CD4-positive, alpha-beta T cell treated with Interferon gamma for 1 hour (primary cell): ENCODE measurements around the gene CLEC14A.

Experiments
- DNase-seq: peaks from one replicate; pipeline ENCODE4 v3.0.0-alpha.2; 2020

The CLEC14A gene, protein sequence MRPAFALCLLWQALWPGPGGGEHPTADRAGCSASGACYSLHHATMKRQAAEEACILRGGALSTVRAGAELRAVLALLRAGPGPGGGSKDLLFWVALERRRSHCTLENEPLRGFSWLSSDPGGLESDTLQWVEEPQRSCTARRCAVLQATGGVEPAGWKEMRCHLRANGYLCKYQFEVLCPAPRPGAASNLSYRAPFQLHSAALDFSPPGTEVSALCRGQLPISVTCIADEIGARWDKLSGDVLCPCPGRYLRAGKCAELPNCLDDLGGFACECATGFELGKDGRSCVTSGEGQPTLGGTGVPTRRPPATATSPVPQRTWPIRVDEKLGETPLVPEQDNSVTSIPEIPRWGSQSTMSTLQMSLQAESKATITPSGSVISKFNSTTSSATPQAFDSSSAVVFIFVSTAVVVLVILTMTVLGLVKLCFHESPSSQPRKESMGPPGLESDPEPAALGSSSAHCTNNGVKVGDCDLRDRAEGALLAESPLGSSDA

DNA sequence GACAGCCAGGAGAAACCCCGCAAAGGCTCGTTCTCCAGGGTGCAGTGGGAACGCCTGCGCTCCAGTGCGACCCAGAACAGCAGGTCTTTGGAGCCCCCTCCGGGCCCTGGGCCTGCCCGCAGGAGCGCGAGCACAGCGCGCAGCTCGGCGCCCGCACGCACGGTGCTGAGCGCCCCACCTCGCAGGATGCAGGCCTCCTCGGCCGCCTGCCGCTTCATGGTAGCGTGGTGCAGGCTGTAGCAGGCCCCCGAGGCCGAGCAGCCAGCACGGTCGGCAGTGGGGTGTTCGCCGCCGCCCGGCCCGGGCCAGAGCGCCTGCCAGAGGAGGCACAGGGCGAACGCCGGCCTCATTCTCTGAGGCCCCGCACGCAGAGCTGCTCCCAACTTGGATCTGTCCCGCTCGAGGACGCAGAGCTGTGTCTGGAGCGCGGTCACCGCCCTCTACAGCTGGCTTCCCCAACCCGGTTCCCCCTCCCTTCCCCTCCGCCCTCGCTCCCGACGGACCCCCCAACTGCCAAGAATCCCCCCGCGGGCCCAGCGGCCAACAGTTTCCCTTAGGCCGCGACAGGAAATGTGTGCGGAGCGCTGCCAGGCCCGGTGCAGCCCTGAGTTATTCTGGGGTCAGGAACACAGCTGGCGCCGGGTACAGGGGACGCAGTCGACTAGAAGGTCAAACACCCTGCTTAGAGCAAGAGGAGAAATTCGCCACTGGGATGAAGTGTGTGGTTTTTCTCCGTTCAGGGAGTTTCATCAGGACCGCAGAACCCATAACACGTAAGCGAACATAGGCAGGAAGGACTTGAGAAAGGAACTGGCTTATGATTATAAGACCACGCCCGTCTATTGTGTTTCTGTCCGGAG is at the start of gene CLEC14A:
TSS of gene CLEC14A (minus strand) at position 421 of the 860 bp plus-strand sequence. CDS start at position 350, 71 bp downstream.
- DNase-seq: no peak

DNA sequence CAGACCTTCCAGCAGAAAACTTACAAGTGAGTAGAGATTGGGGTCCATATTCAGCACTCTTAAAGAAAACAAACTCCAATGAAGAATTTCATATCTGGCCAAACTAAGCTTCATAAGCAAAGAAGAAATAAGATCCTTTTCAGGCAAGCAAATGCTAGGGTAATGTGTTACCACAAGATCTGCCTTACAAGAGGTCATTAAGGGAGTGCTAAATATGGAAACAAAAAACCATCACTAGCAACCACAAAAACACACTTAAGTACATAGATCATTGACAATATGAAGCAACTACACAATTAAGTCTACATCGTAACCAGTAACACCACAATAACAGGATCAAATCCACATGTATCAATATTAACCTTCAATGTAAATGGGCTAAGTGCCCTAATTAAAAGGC is 47.1 kb upstream of the CLEC14A start:
- DNase-seq: no peak

DNA sequence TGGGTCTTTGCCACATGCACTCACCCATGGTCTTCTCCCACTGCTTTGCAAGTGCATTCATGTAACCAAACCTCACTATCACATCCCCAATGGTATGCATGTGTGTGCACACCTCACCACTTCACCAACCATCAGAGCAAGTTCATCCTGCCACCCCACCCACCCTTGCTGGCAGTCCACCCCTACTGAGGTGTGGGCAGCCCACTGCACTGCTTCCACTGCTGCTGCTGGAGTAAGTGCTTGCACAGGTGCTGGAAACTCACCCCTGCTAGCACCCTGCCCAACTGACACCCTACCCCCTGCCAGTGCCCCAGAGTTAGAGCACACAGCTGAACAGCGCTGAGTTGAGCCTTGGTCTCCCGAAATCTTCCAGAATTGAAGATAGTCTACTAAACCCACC is 46.1 kb upstream of the CLEC14A start:
- no peak for DNase-seq

DNA sequence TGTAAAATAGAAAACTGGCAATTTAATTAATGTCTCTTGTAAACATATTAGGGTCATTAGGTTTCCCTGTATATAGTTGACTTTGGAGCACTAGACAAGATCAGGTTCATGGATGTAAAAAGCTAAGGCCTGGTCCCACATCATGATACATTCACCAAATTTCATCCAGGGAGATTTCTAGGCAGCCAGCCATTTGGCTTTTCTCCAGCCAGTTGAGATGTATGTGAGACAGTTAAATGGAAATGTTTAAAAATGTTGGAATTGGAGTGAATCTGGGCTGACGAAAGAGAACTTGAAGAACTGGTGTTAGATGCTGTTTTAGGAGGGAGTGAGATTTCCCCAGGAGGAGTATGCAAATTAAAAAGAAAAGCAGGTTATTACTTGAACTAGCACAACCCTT is 41.8 kb upstream of the CLEC14A start:
- no peak for DNase-seq

DNA sequence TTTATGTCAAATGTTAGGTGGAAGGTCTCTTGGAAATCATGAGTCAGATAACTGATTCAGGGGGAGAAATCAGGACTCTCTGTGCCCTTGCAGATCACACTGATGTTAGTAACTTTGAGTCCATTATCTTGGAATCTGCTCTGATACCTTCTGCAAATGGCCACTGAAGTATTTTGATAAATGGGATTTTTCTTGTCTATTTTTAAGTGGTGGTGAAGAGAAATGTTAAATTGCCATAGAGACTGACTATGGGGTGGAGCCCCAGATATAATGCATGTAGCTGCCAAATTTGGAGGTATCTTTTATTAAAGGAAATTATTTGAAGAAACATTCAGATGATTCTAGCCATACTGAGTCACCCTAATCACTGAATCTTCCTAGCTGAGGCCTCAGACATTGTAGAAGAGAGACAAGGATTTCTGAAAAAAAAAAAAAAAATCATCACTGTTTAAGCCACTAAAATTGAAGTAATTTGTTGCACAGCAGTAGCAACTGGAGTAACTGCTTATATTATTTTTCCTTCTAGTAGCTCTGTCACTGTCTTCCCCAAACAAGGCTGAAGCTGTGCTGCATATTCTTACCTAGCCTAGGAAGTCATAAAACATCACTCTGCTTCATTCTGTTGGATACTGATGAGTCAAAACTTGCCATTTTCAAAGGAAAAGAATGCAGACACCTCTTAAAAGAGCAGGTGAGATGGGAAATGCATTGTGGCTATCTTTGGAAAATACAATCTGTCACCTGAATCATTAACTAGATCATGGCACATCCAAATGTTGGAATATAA is 36.0 kb upstream of the CLEC14A start:
- no peak for DNase-seq

DNA sequence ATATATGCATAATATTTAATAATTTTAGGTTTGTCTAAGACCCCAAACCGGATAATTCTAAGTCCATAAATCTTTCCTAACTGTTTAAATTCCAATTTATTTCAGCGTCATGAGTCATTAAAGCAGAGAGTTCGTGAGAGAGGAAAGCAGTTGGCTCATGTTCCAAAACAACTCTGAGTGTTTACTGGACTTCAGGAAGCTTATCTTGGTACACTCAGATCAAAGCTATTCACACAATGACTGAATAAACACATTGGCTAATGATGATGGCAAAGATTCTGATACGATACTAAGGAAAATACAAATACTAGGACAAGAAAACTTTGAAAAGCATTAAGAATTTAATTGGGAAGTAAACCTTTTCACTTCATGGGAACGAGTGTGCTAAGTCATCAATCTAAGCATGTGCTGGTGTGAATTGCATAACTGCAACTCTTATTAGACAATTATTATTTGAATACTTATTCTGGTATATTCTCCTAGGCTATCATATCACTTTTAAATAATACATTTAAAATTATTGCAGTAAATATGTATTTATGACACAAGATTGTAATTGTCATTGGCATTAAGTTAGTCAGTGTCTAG is 34.8 kb upstream of the CLEC14A start:
- no peak for DNase-seq

DNA sequence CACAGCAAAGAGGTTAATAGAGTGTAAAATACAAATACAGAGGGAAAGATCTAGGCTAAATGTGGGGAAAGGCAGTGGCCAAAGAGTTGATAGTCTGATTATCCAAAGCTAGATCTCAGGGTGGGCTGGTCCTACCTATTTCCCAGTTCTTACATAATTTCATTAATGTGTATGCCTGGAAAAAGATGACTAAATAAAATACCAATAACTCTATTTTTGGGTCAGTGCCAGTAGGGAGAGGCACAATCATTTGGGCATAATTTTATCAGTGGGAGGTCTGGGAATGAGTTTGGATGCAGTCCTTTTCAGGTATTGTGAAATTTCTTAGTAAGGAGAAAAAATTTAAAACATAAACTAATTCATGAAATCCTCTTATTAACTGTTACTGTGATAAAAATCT is 30.6 kb upstream of the CLEC14A start:
- DNase-seq: no peak

DNA sequence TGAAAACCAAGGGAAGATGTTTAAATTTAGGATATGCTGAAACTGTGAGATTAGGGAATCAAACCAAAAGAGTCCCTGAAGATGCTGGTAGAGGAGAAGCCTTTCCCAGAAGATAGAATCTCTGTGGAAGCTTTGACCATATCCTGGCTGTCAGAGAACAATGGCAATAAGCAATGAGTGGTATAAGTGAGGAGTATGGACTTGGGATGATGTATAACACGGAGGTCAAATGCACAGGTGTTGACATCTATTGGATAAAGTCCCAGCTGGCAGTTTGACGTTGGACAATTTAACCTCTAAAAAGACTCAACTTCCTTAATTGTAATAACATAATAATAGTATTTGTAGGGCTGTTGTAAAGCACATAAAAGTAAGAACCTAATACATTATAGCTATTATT is 30.1 kb upstream of the CLEC14A start:
- DNase-seq: no peak

DNA sequence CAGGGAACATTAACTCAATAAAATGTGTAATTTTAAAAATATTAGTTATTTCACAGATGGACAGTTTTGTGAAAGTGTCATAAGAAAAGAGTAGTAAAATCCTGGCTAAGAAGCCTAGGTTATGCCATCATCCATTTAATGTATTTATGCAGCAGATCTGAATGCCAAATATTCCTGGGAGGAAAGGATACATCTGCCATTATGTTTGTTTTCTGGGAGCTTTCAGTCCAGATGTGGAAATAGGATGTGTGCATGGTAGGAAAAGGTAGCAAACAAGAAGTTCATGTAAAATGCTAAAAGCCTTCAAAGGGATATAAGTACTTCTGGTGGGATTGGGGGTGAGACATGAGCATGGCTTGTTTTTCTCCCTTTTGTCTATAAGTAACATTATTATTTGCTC is 27.0 kb upstream of the CLEC14A start:
- DNase-seq: no peak

DNA sequence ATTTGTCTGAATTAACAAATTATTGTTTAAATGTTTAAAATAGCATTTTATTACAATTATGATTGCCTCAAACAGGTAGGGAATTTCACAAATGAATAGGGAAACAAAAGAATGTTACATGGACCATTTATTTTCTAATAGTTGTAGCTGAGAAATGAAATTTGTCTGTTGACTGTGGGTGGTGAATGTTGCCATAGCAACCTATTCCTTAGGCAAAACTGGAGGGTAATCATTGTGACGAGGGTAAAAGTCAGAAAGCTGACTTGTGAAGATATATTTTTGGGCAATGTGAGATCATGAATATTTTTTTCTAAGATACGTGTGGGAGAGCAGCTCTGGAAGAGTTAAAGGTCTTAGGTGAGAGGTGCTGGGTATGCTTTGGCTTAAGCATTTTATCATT is 24.2 kb upstream of the CLEC14A start:
- no peak for DNase-seq

DNA sequence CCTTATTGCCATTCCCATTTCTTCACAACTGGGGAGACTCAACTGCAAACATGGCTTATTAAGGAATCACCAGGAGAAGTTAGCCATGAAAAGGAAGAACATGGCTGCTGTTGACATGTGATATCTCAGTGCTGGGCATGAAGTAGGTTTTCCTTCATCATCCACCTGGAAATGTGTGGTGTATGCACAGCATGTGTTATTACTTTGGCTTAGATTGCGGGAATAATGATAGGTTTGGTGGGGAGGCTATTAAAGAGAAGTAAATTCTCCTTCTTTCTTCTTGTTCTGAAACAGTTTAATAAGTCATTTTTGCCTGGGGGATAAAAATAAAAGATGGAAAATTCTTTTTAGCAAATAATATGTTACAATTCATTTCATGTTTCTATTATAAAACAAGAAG is 23.7 kb upstream of the CLEC14A start:
- DNase-seq: no peak

DNA sequence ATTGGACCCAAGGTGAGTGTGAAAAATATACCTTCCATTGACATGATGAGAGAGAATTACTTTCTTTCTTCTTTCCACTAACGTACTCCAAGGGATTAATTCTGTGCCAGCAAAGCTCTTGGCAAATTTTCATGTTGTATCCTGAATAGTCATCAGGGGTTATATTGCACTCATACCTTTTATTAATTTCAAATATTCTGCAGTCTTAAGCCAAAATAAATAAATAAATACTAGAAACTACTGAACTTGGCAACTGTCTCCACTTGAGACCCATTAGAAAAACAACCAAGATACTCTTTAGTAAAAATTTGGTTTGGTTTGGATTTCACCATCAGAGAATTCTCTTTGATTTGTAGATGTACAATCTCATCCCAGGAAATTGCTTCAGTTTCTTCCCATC is 22.1 kb upstream of the CLEC14A start:
- no peak for DNase-seq

DNA sequence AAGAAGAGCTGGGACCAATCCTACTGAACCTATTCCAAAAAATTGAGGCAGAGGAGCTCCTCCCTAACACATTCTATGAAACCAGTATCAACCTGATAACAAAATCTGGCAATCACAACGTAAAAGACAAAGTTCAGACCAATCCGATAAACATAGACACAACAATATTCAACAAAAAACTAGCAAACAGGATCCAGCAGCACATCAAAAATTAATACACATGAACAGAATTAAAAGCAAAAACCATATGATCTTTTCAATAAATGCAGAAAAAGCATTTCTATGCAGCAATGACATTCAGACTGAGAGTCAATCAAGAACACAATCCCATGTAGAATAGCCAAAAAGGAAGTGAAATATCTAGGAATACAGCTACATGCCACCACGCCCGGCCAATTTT is 7.0 kb upstream of the CLEC14A start:
- DNase-seq: no peak

DNA sequence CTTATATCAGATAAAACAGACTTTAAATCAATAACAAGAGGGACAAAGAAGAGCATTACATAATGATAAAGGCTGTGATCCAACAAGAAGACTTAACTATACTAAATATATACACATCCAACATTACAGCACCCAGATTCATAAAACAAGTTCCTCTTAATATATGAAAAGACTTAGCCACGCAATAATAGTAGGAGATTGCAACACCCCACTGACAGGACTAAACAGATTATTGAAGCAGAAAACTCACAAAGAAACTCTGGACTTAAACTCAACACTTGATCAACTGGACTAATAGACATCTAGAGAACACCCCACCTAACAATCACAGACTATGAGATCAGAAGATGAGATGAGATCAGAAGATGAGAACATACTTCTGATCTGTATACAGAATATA is 5.7 kb upstream of the CLEC14A start:
- no peak for DNase-seq

DNA sequence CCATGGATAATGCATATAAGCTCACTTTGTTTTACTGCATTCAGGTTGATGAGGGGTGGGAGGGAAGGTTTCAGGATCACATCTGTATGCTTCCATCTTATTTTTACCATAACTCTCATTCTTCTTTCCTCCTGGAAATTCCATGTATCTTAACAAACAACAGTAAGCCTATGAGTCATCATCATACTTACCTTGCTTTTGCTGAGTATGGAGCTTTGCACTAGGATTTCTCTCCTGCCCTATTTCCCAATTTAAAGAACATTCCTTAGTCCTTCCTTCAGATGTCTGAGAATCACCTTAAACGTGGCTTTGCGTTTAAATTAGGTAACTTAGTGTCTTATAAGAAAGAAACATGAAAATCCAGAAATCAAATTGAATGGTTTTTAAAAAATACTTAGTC is 1.6 kb upstream of the CLEC14A start:
- no peak for DNase-seq

DNA sequence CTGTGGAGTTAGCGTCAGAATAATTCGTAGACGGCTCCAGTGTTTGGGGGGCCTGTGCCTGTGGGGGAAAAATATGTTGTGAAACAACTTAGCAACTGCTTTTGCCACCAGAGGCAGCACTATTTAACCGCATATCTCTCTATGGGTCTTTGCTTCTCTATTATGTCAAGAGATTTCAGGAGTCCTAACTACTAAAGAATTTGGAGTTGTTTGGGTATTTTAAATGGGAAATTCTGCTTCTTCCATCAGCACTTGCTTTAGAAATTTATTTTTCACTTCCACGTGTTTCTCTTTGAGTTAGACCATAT is 594 bp upstream of the CLEC14A start:
- no peak for DNase-seq

DNA sequence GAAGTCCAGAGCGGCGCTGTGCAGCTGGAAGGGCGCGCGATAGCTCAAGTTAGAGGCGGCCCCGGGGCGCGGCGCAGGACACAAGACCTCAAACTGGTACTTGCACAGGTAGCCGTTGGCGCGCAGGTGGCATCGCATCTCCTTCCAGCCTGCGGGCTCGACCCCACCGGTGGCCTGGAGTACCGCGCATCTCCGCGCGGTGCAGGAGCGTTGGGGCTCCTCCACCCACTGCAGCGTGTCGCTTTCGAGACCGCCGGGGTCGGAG is 553 bp downstream of the CLEC14A start:
- no peak for DNase-seq

DNA sequence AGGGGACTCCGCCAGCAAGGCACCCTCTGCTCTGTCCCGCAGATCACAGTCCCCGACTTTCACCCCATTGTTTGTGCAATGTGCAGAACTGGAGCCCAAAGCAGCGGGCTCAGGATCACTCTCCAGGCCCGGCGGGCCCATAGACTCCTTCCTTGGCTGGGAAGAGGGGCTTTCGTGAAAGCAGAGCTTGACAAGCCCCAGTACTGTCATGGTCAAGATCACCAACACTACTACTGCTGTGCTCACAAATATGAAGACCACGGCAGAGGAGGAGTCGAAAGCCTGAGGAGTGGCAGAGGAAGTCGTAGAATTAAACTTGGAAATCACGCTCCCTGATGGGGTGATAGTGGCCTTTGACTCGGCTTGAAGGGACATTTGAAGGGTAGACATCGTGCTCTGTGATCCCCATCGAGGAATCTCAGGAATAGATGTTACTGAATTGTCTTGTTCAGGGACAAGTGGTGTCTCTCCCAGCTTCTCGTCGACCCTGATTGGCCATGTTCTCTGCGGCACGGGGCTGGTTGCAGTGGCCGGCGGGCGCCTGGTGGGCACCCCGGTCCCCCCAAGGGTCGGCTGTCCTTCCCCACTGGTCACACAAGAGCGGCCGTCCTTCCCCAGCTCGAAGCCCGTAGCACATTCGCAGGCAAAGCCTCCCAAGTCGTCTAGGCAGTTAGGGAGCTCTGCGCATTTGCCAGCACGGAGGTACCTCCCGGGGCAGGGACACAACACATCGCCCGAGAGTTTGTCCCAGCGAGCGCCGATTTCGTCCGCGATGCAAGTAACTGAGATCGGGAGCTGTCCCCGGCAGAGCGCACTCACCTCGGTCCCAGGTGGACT is 1.1 kb downstream of the CLEC14A start:
- no peak for DNase-seq

DNA sequence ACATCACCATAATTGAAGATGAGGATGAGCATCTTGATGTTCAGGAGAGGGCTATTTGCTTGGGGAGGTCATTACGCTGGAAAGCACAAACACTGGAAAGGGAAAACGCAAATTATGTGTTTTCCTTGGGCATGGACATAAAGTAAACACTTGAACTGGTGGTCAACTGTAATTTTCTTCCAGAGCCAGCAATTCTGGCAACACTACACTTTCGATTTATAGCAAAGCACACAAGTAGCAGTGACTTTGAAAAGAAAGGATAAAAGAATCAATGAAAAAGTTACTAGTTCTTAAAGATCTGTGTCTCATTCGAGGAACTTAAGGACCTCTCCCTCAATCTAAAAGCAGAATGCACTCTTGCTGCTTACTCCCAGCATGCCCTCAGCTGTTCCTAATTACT is 2.2 kb downstream of the CLEC14A start:
- no peak for DNase-seq

DNA sequence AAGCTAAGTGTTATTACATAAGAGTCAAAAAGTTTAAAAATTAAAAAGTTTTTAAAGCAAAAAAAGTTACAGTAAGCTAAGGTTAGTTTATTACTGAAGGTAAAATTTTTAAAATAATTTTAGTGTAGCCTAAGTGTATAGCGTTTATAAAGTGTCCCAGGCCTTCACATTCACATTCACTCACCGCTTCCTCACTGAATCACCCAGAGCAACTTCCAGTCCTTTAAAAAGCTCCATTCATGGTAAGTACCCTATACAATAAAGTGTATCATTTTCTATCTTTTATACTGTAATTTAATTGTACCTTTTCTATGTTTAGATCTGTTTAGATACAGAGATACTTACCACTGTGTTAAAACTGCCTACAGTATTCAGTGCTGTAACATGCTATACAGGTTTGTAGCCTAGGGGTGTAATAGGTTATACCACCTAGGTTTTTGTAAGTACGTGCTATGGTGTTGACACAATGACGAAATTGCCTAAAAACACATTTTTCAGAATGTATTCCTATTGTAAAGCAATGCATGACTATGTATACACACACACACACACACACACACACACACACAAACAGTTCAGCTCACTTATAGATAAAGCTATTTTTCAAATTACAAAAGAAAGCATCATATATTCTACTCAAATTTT is 3.7 kb downstream of the CLEC14A start:
- DNase-seq: no peak

DNA sequence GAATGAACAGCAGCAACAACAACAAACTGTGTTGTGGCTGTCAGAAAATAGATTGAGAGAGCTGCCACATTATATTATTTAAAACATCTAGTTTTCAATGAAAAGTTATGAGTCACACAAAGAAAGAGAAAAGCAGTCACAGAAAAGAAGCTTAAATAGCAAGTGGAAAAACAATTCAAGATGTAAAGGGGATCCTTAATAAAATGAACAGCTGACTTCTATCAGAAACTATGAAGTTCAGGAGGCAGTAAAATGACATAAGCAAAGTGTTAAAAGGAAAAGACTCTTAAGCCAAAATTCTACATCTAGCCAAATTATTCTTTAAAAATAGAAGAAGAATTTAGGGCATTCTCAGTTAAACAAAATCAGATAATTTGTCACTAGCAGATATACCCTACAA is 5.6 kb downstream of the CLEC14A start:
- no peak for DNase-seq
